ENCODE measurements around the gene PCGF1.

- TF ChIP-seq CTCF (IDR thresholded peaks at IDR 0.05; ENCODE audit: insufficient read depth, low read depth, low read length) (no peak), EZH2 (IDR thresholded peaks at IDR 0.05; ENCODE audit: insufficient read depth, low read length) (no peak)
Measured at GRCh38 chr2:74553892-74554819, 46.7 kb upstream of the PCGF1 start, which contains the start of the genes DOK1 and LOXL3.
